GM04504 (cell line): ENCODE measurements around the gene CLCF1.

ENCODE experiments used
- DNase-seq: peaks from one replicate; pipeline ENCODE4 v3.0.0-alpha.2; 2012; ENCODE audit warnings: low read depth

Gene CLCF1

DNA sequence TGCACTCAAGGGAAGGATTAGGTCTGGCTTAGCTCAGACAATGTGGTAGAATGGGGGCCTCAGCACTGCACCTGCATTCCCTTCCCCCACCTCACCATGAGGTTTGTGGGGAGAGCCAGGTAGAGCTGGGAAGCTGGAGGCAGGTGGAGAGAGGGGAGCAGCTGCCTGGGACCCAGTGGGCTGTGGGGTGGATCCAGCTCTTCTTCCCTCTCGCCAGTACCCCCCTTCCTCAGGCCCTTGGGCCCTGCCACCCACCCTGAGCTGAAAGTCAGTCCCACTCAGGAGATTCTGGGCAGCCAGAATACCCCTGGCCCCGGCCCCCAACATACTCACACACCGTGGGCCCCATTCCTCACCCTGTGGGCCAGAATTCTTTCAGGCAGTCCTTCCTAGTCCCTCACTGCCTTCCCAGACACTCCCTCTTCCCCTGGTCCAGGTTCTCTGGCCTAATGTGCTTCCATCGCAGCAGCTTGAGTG lies 17.0 kb downstream of the CLCF1 start:
- DNase-seq = no peak

DNA sequence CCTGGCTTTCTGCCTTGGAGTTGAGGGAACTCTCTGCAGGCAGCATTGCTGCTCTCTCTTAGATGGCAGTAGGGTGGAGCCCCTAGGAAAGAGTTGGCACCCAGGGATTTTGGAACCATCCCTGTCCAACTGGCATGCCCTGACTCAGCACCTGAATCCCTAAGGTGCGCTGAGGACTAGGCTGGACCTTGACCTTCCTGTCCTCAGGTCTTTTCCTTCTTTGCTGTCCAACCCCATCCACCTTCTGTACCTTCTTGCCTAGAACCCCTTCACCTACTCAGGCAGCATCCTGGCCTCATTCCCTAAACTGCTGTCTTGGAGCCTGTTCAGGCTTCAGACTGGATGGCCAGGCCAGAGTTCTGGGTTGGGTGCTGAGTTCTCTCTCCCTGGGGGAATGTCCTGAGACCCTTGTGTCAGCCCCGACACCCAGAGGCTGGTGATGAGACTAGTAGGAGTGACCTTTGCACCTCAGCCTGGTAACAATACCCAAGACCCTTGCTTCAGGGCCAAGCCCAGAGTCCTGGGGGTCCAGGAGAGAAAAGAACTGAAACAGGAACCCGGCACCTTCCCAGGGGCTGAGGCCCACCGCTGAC lies 17.5 kb downstream of the CLCF1 start:
- DNase-seq = no peak

DNA sequence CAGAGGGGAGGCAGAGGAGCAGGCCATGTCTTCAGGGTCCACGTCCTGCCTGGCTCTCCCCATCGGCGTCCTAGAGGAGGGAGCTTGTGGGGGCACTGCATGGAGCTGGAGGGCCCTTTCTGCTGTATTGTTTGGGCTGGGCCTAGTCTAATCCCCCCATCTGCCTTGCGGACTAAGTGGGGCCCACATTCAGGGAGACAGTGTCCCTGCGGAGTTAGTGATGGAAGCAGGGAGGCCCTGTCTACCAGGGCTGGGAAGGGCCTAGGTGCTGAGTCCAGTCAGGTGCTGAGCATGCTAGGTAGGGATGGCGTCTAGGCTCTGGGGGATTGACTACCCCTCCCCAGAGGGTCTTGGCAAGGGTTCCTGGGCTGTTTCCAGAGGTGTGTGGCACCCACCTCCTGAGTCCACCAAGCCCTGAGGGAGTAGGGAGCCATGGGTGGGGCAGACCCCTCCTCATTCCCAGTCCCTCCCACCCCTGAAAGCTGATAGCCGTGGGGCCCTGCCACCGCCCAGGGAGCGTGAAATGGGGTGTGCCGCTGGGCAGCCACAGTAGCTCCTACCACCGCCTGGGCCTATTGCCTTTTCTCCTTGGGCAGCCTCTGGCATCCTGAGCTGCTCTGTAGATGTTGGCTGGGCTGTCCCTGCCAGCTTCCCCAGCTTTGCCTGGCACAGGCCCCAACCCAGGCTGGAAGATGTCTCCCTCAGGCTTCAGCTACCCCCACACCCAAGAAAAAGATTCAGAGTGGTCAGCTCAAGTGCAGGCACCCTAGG lies 18.2 kb downstream of the CLCF1 start:
- DNase-seq = no peak

DNA sequence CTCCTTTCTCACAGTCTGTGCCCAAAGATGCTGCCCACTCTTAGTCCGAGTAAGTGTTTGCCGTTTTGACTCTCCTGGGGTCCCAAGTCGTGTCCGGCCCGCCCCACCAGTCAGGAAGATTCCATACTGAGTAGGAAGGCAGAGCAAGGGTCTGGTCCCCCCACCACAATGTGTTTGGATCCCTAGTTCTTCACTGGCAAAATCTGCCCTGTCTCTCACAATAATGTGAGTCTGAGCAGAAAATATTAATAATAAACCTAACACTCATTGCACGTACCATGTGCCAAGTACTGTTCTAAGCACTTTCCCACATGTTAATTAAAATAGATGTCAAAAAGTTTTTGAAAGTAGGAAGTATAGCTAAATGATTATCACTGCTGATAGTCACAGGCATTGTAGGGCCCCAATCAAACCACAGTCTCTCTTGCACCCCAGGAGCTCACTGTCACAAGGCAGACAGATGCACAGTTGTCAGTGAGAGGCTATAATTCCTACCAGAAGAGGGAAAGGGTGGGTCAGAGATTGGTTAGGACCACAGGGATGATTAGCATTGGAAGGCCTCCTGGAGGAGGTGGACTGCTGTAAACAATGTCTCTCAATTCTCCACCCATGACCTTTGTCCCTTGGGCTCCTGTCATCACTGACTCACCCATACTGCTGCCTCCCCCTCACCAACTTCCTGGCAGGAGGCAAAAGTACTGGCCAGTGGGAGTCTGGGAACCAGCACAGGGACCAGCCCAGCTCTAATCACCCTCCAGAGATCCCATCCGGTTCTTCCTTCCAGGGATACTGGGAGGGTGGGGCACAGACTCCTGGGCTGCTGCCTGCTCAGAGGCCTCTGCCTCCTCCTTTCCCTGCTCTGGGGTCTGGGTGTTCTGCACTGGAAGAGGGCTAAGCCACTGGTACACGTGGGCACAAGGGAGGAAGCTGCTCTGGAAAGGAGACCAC lies 19.0 kb downstream of the CLCF1 start:
- peak; percentile 94 for DNase-seq

DNA sequence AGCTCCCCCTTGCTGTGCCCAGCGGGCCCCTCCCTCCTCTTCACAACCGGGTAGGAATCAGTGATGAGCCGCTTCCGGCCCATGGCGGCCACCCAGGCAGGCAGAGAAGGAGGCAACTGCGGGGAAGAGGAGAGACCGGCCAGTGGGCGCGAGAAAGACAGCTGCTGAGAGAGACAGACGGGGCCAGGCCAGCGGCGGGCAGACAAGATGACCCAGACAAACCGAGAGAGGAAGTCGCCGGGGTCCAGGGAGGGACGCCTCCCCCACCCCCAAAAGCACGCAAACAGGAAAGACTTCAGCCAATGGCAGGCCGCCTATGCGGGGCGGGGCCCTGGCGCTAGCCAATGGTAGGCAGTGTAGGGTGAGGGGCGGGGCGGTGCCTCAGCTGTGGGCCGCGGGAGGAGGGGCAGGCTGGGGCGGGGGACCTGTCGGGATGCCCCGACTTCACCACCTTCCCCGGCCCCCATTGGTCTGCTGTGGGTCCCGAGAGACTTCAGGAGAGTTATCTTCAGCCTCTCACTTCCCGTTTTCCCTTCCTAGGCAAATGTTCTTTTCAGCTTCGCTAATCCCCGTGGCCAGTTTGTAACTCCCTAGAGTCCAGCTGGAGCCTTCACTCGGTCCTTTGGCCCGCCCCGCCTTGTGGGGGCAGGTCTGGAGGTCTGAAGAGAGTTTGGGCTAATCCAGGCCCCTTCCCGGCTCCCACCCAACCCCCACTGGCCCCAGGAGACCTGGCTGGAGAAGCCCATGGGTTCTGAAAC lies 19.9 kb downstream of the CLCF1 start, which contains the start of gene POLD4:
Gene POLD4, minus strand, starts transcription at position 230 of the 758 bp plus-strand sequence. Its CDS starts 147 bp downstream, at position 83.
- DNase-seq = peak; percentile 92

DNA sequence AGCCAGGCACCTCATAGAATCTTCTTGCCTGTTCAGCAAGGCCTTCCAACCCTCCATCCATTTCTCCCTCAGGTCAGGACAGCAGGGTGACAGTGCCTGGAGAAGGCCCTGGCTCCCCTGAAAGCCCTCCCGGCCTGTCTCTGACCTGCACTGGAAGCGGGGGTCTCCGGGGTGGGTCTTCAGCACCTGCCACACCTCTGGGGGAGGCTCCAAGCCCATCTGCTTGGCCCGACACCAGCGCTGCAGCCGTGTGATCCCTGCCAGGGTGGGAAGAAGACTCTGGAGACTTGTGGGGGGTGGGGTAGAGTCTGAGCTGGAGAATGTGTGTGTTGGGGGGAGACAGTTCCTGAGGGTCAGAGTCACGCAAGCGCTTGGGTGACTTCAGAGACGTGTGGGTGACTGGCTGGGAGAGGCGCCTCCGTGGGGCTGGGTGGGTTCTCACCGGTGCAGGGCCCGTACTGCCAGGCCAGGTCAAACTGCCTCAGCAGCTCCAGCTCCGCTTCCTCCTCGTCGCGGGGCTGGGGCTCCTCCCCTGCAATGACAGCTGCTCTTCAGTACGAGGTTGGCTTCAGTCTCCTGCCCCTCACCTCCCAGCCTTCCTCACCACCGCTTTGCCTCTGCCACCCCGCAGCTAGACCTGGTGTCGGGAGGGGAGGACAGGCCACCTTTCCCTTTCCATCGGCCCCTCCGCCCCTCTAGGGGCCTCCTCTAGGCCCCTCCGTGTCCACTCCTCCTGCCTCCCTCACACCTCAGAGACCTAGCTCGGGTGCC lies 20.7 kb downstream of the CLCF1 start:
- DNase-seq = no peak

DNA sequence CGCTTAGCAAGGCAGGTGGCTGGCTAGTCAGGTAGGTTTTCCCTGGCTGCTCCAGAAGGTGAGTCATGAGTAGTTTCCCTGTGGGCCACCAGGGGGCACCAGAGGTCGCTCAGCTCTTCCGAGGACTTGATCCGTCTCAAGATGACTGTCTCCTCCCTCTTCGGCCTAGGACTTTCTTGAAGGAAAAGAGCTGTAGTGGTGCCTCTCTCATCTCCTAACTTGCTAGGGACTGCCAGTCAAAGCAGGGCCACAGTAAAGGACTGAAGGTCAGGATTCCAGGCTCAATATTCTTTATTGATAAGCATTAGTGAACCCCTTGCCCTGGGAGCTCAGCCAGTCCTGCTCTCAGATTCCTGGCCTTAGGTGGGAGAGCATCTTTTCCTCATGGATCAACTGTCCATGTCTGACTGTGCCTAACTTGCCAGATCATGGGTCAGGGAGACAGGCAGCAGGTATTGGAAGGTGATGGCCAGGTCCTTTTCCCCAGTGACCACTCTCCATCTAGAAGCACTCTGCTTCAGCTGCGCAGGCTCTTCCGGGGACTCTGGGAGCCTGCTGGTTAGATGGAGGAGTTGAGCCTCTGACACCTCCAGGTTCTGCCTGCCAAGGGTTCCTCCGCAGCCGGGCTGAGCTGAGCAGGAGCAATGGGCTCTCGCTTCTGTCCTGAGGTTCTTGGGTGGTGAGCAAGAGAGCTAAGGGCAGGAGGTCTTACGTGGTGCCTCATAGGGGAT lies 22.0 kb downstream of the CLCF1 start:
- no peak for DNase-seq

DNA sequence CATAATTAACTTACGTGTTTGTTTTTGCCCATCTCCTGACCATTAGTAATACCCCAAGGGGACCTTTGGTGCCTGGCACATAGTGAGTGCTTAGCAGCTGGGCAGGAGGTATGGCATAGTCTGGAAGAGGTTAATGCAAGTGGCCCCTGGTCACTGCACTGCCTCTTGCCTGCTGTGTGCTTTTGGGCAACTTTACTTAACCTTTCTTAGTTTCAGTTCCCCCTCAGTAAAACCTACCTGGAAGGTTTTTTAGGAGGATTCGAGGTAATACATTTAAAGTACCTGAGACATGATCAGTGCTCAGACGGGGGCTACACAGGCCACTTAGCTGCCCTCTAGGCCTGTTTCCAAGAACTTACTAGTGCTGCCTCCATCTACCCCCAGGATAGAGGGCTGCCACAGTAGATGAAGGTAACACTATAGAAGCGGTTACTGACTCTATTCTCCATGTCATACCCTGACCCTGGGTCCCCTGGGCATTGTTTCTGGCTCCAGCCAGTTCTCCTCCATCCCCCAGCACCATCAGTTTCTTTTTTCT lies 23.4 kb downstream of the CLCF1 start:
- no peak for DNase-seq

DNA sequence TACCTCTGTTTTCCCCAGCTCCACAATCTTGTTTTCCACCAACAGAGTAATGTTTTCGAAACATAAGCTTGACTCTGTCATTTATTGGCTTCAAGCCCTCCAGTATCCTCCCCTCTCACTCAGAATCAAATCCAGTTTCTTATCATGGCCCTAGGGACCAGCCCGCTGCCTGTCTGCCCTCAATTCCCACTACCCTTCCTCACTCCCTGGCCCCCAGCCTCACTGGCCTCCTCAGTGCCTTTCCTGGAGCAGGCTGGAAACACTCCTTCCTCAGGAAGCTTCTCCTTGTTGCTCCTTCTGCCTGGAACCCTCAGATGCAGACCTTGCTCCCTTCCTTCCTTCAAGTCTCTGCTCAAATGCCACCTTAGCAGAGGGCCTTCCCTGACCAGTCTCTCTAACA lies 23.9 kb downstream of the CLCF1 start:
- no peak for DNase-seq

DNA sequence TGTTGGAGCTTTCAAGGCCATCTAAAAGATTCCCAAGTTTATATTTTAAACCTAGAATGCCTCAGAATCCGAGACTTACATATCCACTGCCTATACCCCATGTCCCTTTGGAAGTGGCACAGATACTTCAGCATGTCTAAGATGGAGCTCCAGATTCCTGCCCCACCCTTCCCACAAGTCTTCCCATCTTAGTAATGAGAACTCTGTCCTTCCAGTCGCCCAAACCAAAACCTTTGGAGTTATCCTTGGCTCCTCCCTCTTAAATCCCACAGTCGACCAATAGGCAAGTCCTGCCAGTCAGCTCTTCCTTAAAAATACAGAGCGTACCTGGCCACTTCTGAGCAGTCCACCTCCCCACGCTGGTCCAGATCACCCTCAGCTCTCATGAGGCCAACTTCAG lies 24.4 kb downstream of the CLCF1 start:
- no peak for DNase-seq

DNA sequence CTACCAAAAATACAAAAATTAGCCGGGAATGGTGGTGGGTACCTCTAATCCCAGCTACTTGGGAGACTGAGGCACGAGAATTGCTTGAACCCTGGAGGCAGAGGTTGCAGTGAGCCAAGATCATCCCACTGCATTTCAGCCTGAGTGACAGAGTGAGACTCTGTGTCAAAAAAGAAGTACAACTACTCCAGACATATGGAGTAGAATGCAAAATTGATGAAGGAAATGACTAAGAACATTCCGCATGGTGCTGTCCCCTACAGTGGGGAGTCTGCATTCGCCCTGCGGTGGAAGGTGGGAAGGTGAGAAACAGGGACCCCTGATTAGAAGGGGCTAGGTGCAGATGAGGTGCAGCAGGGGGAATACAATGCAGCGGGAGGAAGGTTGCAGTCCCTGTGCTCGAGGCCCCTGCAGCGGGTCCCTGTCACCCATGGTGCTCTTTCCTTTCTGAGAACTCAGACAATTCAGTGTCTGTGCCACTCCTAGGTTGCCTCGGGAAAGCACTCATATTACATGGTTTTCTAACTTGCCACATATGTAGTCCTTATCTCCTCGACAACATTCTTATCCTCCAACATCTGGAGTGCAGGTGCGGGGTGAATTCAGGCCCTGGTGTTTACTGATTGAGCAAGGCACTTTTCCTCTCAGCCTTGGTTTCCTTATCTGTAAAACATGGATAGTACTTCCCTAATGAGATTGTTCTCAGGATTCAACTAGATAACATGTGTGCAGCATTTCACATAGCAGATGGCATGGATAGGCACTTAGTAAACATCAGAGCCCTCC lies 25.2 kb downstream of the CLCF1 start:
- no peak for DNase-seq

DNA sequence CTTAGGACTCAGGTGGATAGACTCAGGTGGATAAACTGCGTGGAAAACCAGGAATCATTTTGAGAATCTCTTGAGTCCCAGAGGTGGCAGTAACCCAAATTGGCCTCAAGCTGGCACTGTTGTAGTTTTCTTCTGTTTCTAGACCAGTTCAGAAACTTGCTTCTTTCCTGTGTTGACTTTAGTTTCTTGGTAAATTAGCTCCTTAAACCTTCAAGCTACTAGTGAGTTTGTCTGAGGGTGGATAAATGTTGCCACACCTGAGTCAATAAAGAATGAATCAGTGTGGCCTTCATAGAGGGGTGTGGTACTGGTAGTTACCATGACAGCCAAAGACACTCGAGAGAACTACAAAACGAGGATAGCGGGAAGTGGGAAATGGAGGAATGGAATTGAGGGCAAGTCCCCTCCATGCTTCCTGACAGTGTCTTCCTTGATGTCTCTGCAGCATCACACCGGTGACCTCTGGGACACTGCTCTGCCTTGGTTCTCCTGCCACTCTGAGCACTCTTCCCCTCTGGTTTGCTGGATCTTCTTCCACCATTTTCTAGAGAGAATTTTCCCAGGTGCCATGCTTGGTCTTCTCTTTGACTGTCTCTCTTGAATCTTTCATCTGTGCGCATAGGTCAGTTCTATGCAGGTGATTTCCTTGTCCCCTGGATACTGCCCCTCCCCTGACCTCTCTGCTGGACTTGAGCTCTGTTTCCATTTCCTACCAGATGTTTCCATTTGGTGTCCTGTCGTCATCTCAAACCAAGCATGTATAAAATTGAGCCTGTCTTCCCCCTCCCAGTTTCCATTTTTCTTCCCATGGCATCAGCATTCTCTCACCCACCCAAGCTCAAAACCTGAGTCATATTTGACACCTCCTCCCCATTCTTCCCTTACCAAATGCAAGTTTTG lies 27.2 kb downstream of the CLCF1 start:
- no peak for DNase-seq

DNA sequence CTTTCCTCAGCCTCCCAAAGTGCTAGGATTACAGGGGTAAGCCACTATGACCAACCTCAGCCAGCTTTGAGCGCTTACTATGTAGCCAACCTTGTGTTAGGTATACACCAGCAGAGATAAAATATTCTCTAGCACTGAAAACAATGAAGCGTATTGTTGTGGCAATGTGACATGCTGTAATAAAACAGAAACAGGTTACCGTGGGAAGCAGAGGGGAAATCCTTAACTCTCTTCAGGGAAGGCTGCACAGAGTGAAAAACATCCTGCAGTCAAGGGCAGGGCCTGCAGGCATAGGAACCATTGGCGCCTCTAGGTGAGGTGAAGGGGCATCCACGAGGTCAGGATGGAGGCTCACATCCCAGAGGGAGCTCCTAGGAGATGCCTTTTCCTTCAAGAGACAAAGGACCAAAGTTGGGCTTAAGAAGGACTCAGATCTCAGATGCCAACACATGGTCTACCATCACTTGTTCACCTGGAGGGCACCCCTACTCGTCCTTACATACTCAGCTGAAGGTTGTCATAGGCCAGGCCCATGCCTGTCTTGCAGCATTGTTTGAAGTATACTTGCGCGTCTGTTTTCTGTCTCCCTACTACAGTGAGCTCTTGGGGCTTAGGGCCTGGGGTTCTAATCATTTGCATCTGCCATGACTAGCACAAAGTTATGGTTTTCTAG lies 28.0 kb downstream of the CLCF1 start:
- no peak for DNase-seq

DNA sequence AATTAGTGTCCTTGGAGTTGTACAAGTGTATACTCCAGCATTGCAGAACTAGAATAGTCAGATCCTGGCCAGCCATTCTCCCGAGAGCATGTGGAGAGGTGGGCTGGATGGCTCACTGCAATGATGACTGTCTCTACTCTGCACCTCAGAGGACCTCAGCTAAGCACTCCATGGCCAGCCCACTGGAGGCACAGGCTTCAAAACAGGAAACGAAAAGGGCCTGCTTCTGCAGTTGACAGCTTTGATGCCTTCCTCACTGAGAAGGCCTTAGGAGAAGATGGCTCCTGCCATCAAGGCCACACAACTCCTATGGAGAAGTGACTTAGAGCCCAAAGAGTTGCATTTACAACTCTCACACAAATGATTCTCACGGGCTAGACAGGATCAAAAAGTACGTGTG lies 29.1 kb downstream of the CLCF1 start:
- no peak for DNase-seq

DNA sequence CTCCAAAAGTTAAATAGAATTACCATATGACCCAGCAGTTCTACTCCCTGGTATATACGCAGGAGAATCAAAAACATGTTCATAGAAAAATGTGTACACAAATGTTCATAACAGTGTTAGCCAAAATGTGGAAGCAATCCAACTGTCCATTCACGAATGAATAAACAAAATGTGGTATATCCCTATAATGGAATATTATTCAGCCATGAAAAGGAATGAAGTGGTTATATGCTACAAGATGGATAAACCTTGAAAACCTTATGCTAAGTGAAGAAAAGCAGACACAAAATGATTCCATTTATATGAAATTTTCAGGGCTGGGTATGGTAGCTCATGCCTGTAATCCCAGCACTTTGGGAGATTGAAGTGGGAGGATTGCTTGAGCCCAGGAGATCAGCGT lies 36.1 kb downstream of the CLCF1 start:
- no peak for DNase-seq

DNA sequence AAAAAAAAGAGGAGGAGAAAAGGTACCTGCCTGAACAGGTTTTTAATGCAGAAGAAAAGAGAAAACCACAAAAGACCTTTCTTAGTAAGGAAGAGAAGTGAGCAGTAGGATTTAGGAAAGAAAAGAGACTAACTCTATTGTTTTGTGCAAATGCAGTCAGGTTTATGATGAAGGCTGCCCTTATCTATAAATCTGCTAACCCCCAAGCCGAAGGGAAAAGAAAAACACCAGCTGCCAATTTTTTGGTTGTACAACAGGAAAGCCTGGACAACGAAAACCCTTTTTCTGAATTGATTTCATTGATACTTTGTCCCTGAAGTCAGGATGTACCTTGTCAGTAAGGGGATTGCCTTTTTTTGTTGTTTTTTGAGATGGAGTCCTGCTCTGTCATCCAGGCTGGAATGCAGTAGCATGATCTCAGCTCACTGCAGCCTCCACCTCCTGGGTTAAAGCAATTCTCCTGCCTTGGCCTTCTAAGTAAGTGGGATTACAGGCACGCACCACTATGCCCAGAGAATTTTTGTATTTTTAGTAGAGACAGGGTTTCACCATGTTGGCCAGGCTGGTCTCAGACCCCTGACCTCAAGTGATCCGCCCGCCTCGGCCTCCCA lies 41.2 kb downstream of the CLCF1 start:
- DNase-seq = no peak

DNA sequence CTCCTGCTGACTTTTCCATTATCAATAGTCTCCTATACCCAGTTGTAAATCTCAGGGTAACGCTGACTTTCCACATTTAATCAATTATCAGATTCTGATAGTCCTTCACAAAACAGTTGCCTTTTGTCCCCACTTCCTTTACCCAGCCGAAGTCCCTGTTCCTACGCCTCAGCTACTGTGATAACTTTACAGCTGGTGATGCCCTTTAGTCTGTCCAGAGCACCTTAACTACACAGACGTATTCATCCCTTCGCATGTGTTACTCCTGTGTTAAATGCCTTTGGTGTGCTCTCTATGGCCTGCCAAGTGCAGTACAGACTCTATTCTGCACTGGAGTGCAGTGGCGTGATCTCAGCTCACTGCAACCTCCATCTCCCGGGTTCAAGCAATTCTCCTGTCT lies 49.9 kb downstream of the CLCF1 start:
- DNase-seq = no peak
